ENCODE data around the gene ZNF239.
"Not testable (repeated sequence)": the region's sequence is repeated elsewhere in the genome, so short reads cannot be mapped to it uniquely, and the experiment has no call there.

Gene ZNF239

GRCh38 chr10:43576580-43576979, 2.2 kb upstream of the ZNF239 start:
- no peak for DNase-seq (ENCODE audit: low read depth)

- DNase-seq (ENCODE audit: low read depth), result no peak
Measured at GRCh38 chr10:43576062-43576461, 1.6 kb upstream of the ZNF239 start.

DNA sequence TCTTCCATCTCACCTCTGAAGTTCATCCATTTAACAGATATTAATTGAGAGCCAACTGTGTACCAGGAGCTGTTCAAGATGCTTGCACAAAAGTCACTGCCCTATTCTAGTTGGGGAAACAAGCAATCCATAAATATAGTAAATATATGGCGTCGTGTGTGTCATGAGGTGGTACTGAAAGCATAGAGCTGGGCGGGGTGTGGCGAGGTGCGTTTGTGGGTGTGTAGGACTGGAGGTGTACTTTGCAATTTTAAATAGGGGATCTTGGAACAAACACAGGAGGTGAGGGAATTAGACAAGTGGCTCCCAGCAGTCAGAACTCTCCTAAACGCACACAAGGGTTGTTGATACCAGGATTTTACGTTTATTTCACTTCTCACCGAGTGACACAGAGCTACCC, 490 bp upstream of the ZNF239 start:
- DNase-seq (ENCODE audit: low read depth), result no peak

DNA sequence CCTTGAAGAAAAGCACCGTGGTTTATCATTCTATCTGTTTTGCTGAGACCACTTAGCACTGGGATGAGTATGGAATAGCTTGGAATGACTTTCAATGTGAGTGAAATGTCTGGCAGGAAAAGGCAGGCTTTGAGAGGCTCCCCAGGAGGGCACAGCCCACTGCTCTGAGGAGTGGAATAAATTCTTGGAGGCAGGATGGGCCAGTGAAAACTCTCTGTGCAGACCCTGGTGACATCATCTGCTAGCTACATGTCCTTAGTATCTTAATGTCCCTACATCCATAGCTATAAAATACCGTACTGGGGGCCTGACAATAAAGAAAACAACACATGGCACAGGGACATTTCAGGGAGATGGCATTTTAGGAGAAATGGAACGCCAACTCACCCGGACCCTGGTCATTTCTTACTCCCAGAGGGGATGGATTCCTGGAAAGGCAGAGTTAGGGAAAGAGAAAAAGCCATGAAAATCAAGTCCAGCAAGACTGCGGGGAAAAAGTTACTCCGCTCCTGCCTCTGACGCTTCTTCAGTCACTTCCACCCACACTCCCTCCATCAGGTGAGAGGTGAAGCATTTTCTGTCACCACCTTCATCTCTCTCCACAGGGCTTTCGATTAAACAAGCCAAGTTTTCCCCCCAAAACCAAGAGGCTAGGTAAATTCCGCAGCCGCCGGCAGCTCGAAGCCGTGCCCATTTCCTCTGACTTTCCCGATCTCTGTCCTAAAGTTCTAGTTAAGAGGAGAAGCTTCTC, 991 bp downstream of the ZNF239 start:
- no peak for DNase-seq (ENCODE audit: low read depth)

DNA sequence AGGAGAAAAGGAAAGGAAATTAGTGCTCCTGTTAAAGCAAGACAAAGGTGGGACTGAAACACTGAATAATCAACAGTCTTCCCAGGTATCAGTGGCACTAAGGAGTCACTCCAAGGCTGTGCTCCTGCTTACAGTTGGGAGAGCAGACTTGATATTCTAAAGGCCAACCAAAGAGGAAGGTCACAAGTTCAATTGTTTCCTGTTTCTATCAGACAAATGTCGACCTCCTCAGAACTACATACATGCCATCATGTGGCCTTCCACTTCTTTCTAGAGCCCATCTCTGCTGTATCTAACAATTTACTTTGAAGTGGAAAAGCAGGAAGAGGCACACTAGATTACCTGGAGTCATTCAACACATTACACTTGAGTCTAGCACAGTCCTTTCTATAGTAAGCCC, 3.4 kb downstream of the ZNF239 start:
- no peak for DNase-seq (ENCODE audit: low read depth)

- DNase-seq (ENCODE audit: low read depth), result no peak
Measured at GRCh38 chr10:43569681-43570080, 4.7 kb downstream of the ZNF239 start.

- no peak for DNase-seq (ENCODE audit: low read depth)
Measured at GRCh38 chr10:43557214-43557613, 17.2 kb downstream of the ZNF239 start.

- not testable (repeated sequence) for DNase-seq (ENCODE audit: low read depth)
Measured at GRCh38 chr10:43543746-43544145, 30.7 kb downstream of the ZNF239 start.

- no peak for DNase-seq (ENCODE audit: low read depth)
Measured at GRCh38 chr10:43524434-43525247, 49.8 kb downstream of the ZNF239 start.
